Skeletal muscle cell (primary cell): ENCODE results near the gene VAPB.

Experiments
- DNase-seq: peaks from one replicate; pipeline ENCODE4 v3.0.0-alpha.2; 2010; ENCODE audit warnings: low read depth
- H3K4me3 ChIP-seq: 2 replicates; pipeline ENCODE4 v1.5.1; 2011; ENCODE audit warnings: low read depth, mild to moderate bottlenecking, control low read depth, low read length, moderate library complexity

Gene VAPB

DNA sequence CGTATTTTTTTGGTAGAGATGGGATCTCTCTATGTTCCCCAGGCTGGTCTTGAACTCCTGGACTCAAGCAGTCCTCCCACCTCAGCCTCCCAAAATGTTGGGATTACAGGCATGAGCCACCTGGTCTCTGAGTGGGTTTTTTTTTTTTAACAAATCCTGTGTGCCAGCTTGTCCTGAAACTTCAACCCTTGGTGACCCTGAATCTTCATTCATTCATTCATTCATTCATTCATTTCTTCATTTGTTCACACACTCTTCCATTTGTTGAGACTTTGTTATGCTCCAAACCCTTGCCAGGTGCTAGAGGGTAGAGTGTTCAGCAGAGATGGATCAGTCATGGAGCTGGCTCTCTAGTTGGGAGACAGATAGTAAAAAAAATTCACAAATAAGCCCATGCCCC lies 12.0 kb upstream of the VAPB start:
- no peak overlapping the region for H3K4me3 ChIP-seq

DNA sequence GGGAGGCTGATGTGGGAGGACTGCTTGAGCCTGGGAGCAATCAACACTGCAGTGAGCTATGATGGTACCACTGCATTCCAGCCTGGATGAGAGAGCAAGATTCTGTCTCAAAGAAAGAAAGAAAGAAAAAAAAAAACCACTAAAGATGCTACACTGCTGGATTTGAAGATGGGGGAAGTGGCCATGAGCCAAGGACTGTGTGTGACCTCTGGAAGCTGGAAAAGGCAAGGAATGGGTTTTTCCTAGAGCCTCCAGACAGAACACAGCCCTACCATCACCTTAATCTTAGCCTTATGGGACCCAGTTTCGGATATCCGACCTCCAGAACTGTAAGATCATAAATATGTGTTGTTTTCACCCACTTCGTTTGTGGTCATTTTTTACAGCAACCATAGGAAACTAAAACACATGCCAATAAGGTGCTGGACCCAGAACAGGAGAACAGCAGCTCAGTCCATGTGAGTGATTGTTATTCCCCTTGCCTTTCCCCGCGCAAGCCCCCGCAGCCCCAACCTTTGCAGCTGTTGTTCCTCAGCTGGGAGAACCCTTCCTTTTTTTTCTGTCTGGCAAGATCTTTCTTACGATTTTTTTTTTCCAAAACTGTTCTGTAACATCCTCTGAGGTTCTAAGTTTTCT lies 11.1 kb upstream of the VAPB start:
- no peak for DNase-seq

More for the DNA sequence above, 12.0 kb upstream of the VAPB start:
- DNase-seq = no peak

DNA sequence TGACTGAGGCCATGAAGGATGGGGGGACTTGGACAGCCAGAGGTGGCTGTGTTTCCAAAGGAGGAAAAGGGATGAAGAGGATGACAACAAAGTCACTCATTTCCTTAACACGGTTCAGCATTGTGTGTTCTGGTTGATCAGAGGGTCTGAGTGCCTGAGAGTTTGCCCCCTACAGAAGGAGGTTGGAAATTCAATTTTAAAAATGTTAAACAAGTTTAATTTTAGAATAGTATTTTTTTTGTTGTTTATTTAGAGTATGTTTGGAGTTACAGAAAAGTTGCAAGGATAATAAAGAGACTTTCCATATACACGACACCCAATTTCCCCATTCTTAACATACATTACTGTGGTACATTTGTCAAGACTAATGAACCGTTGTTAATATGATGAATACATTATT lies 10.3 kb upstream of the VAPB start:
- no peak overlapping the region for H3K4me3 ChIP-seq
- DNase-seq = no peak

More for the DNA sequence above, 11.1 kb upstream of the VAPB start:
- no peak overlapping the region for H3K4me3 ChIP-seq

DNA sequence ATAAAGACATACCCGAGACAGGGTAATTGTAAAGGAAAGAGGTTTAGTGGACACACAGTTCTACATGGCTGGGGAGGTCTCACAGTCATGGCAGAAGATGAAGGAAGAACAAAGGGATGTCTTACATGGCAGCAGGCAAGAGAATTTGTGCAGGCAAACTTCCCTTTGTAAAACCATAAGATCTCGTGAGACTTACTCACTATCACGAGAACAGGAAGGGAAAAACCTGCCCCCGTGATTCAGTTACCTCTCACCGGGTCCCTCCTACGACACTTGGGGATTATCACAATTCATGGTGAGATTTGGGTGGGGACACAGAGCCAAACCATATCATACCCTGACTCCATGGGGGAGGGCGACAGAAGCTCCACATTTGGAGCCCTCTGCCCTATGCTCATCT lies 7.4 kb upstream of the VAPB start:
- no peak for DNase-seq
- H3K4me3 ChIP-seq = no peak overlapping the region

DNA sequence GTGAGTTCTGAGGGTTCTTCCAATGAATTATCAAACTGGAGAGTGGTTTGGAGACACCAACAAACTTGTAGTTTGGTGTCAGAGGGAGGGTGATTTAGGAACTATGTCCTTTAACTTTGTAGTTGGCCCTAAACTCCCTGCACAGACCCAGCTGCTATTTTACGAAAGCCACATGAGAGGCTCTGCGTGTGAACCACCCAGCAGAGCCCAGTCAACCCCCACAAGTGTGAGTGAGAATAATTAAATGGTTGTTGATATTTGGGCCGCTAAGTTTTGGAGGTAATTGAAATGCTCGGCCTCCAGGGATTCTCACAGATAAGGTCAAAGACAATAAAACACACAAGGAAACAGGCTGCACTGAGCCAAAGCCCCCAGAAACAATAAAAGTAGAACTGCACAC lies 6.9 kb upstream of the VAPB start:
- no peak for DNase-seq
- no peak overlapping the region for H3K4me3 ChIP-seq

DNA sequence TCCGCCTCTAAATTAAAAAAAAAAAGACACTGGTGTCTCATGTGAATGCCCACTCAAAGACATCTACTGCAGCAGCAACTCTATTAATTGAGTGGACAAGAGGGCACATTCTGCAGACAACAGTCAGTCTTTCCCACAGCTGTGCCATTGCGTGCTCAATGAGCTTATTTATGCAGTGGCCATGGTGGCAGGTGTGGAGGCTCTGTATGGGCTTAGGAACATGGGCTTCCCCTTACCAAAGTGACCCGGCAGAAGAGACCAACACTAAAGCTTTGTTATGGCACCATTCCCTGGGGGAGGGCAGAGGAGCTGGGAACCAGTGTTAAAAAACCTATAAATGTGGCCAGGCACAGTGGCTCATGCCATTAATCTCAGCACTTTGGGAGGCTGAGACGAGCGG lies 4.2 kb upstream of the VAPB start:
- no peak for DNase-seq
- no peak overlapping the region for H3K4me3 ChIP-seq

DNA sequence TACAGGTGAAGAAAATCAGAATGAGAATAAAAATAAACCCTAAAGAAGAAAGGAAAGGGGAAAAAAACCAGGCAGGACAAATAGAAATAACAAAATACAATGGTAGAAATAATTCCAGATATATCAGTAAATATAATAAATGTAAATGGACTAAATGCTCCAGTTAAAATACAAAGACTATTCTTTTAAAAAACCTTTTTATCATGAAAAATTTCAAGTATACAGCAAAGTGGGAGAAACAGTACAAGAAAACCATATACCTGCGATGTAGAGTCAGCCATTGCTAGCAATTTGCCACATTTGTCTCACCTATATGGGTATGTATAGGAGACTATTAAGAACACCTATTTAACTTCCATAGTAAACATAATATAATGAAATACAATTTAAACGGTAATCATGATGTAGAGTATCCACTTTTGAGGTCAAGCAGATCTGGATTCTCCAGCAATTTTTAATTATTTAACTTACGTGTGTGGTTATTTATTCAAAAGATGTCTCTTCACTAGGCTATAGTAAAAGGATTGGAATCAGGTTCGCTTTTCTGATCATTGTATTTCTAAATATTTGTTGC lies 914 bp upstream of the VAPB start:
- no peak overlapping the region for H3K4me3 ChIP-seq
- no peak for DNase-seq

DNA sequence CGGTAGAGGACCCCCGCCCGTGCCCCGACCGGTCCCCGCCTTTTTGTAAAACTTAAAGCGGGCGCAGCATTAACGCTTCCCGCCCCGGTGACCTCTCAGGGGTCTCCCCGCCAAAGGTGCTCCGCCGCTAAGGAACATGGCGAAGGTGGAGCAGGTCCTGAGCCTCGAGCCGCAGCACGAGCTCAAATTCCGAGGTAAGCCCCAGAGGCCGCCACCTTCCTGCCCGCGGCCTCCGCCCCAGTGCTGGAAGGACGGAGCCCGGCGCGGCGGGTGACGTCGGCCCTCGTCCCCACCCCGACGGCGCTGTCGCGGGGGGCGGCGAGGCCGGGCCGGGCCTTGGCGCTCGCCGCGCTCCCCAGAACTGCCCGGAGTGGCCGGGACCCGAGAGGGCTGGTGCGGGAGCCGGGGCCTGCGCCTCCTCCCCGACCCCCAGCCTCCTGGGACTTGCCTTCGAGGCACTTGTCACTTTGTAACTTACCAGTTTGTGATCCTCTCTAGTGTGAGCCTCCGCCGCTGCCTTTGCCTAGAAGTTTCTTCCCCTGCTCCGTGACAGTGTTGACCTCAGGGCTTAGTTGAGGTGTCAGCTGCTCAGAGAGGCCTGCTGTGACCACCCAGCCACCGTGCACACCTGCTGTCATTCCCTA lies 417 bp downstream of the VAPB start:
- DNase-seq = no peak

DNA sequence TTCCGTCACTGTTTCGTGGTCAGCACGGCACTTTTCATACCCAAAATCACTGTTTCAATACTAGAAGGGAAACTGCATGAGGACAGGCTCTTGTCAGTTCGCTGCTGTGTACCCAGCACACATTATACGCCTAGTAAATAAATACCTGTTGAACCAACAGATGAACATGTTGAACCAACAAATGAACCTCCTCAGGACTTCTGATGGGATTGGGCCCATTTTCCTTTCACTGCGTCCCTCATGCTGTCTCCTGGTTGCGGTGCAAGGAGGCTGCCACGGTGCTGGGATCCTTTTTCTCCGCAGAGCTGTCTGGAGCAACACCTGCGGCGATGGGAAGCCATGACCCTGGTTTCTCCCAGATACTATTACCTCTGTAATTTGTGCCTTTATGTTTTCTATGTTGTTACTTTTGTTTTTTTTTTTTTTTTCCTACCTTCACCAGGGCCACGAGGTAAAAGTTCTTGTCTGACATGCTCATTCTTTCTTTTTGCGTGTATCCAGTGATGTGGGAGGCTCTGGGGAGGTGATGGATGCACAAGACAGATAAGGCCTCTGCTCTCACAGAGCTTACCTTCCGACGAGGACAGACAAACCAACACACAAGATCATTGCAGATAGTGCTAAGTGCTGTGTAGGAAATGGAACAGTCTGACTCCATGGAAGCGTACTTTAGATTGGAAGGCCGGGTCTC lies 1.1 kb downstream of the VAPB start:
- H3K4me3 ChIP-seq = peak overlapping the region; percentile 83
- DNase-seq = no peak

More for the DNA sequence above, 417 bp downstream of the VAPB start:
- H3K4me3 ChIP-seq = peak overlapping the region; percentile 83

DNA sequence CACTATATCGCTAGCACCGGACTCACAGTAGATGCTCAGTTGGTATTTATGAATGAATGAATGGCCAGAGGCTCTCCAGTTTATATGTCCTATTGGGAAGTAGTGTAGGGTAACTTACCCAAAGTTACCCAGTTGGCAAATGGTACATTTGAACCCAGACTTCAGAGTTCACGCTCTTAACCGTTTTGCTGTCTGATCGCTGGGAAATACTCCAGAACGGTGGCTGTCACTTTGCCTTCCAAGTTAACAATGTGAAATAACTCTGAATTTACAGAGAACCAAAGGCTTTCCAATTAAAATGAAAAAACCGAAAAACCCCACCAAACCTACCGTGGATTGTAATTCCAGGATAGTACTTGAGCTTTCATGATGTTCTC lies 1.6 kb downstream of the VAPB start:
- H3K4me3 ChIP-seq = peak overlapping the region; percentile 83
- DNase-seq = no peak

DNA sequence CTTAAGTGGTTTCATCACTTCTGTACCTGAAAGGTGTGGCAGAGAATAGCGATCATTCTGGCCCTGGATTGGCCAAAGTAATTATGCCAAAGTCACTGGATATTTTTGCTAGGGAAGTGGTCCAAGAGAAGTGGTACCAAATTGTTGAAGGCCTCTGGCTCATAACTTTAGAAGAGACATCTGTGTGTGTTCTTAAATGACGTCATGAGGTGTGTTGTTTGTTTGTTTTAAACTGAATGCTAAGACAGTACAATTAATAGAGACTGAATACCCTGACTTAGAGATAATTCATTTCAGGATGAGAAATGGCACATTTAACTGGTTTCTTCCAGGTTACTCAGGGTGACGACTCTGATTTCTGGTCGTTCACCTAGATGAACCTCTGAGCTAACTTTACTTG lies 3.3 kb downstream of the VAPB start:
- DNase-seq = no peak
- no peak overlapping the region for H3K4me3 ChIP-seq

DNA sequence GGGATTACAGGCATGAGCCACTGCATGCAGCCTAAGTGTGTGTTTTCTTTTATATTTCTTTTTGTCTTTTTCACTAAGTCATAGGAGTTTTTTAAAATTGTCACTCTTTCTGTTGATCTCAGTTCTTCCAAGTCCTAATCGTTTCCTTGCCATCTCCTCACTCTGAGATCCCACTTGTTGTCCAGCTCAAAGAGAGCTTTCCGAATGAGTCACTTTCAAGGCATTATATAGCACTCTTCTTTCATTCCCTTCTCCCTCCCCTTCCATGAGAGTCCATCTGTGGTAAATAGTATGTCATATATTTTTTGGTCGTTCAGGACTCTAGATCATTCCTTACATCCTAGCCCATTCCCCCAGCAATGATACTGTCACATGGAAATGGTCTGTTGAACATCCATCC lies 4.3 kb downstream of the VAPB start:
- no peak overlapping the region for H3K4me3 ChIP-seq
- no peak for DNase-seq

DNA sequence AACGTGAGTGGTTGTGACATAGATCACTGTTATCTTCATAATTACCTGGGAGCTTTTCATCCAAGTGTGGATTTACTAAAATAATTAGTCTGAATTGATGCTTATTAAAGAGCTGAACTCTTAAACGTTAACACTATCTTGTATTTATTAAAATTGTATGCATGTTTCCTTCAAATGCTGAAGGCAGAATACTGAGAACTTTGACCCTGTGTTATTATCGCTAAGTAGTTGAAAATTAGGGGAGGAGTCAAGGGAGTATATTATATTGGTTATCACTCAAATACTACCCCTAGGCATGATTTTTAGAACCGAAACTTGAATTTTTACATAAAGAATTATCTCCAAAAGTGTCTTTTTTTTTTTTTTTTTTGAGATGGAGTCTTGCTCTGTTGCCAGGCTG lies 5.8 kb downstream of the VAPB start:
- DNase-seq = no peak
- no peak overlapping the region for H3K4me3 ChIP-seq

DNA sequence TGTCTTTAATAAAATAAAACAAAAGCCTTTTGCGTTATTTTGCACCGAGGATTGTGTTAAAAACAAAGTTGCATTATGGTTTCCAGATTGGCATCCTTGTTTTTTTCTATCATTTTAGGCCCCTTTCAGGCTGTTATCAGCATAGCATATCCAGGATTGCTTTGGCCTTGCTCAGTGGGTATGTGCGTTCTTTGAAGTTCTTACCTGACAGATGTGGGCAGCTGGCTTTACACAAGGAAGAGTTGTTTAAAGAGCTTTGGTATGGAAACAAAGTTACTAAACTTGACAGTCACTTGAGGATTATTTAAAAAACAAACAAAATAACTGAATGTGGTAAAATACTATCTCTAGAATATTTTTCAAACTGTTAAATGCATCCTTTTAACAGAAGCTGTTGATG lies 6.6 kb downstream of the VAPB start:
- no peak for DNase-seq
- no peak overlapping the region for H3K4me3 ChIP-seq

DNA sequence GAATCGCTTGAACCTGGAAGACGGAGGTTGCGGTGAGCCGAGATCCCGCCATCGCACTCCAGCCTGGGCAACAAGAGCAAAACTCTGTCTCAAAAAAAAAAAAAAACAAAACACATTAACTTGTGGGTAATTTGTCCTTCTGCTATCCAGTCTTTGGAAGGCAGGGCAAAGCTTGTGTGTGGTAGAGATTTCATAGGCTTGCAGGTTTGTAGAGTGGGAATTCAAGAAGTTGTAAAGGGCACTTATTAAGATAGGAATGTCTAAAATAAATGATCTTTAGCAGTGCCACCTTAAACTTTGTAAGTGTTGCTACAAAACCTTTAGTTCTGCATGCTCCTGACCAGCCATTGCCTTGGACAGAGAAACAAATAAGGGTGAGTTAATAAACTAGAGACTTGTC lies 8.4 kb downstream of the VAPB start:
- DNase-seq = no peak
- no peak overlapping the region for H3K4me3 ChIP-seq

DNA sequence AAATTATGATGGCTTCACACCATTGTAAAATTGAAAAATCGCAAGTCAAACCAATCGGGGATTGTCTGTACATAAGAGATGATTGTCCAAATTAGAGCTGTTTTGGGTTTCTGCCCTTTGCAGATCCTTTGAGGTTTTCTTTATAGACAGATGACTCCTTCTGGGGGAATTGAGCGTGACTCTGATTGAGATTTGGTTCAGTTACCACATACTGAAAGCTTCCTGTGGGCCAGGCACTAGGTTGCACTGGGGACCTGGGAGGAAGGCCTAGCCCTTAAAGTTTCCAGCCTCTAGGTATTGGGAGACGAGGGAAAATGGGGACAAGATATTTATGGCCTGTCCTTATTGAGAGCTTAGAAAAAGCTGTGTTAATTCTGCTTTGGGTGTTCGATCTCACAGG lies 9.2 kb downstream of the VAPB start:
- no peak for DNase-seq
- H3K4me3 ChIP-seq = no peak overlapping the region

DNA sequence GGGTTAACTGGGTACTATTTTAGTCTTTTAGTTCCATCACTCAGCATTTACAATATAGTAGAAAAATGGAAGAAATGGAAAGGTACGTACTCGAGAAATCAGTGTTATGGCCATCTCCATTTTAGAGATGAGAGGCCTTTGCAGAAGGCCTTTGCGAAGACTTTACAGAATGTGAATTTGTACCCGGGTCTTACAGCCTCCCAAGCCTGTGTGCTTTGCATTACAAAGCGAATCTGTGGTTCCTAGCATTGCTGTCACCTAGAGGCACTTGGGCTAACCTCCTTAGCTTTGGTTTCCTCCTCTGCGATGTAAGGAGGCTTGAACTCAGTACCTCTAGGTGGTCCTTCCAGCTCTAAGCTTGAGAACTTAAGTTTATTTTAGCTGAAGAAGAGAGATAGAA lies 10.9 kb downstream of the VAPB start:
- no peak for DNase-seq
- no peak overlapping the region for H3K4me3 ChIP-seq

DNA sequence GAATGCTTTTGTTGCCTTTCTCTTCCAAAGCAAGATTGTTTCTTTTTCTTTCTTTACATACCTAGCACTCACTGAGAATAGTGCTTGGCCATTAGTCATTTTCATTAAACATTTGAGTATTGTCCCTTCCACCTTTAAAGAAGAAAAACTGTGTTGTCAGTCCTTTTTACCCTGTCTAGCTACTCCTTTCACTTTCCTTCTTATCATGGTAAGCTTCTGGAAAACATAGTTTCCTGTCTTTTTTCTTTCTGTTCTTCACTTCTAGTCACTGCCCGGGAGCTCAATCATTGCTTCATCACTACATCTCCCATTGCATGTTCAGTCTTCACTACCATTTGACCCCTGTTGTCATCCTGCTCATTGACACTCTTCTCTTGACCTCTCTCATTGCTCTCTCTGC lies 12.1 kb downstream of the VAPB start:
- DNase-seq = no peak
- H3K4me3 ChIP-seq = no peak overlapping the region

DNA sequence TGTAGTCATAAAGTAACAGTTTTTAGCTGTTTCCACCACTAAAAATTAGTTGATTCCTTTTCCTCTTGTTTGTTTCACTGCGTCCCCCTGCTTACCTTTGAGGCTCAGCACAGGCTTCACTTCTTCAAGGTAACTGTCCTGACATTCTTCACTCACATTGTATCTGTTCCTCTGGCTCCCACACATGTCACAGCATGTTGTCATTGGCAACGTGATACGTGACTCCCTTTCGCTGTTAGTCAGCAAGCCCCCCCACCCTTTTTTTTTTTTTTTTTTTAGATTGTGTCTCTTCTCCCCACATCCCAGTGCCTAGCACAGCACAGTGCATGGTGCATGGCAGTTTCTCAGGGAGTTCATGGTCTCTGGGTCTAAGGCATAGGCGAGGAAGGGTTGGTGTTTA lies 13.3 kb downstream of the VAPB start:
- DNase-seq = no peak
- H3K4me3 ChIP-seq = no peak overlapping the region

DNA sequence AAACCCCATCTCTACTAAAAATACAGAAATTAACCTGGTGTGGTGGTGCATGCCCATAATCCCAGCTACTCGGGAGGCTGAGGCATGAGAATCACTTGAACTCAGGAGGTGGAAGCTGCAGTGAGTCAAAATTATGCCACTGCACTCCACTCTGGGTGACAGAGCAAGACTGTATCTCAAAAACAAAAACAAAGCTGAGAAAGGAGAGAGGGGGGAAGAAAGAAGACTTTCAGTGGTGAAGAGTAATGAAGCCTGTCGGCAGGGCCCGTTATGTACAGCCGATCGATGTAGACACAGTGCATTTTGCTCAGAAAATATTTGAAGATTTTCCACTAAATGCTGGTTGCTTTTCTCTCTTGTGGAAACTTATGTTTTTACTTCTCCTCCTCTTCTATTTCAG lies 13.8 kb downstream of the VAPB start:
- H3K4me3 ChIP-seq = no peak overlapping the region
- DNase-seq = no peak

DNA sequence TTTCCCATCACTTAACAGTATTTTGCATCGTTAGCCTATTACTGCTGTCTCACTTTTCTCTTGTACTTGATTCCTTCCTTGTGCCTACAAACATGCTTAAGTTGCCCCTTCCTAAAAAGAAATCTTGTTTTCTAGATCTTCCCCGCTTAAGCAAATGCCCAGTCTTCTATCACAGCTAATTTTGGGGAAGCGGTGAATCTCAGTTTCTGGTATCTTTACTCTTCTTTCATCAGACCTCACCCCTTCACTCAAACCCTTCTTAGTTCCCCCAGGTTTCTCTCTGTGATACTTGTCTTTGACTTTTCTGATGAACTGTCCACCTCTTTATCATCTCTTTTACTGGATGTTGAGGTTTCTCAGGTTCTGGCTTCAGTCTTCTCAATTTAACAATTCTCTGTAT lies 14.2 kb downstream of the VAPB start:
- no peak for DNase-seq
- no peak overlapping the region for H3K4me3 ChIP-seq
